PC-9 (cell line): Measurements from ENCODE around the gene PKHD1.

Experiments
- EZH2 ChIP-seq: fragments of 200-600 bp; sonication (generic); IDR thresholded peaks from 2 replicates; pipeline ENCODE4 v1.8.0; 2017; ENCODE audit warnings: antibody characterized with exemption, low read depth
- TF ChIP-seq, protein P1 (sequence below): fragments of 200-600 bp; sonication (generic); conservative IDR thresholded peaks from 2 replicates; pipeline ENCODE4 v1.6.1; 2017; ENCODE audit warnings: mixed run types, antibody characterized with exemption, mild to moderate bottlenecking, moderate library complexity

DNA sequence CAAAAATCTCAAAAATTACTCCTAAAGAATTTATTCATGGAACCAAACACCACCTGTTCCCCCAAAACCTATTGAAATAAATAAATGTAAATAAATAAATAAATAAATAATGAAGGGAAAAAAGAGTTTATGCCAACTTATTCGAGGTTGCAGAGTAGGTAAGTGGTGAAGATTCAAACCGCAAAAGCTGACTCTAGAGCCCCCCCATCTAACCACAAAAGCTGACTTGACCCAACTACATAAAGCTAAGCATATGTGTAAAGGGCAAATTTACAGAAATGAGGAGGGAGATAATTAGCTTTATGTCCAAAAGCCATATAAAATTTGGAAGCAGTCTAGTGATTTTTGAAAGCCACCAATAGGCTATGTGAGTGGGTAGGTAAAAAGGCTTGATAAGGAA lies 486.9 kb downstream of the PKHD1 start:
- TF ChIP-seq, protein P1, sequence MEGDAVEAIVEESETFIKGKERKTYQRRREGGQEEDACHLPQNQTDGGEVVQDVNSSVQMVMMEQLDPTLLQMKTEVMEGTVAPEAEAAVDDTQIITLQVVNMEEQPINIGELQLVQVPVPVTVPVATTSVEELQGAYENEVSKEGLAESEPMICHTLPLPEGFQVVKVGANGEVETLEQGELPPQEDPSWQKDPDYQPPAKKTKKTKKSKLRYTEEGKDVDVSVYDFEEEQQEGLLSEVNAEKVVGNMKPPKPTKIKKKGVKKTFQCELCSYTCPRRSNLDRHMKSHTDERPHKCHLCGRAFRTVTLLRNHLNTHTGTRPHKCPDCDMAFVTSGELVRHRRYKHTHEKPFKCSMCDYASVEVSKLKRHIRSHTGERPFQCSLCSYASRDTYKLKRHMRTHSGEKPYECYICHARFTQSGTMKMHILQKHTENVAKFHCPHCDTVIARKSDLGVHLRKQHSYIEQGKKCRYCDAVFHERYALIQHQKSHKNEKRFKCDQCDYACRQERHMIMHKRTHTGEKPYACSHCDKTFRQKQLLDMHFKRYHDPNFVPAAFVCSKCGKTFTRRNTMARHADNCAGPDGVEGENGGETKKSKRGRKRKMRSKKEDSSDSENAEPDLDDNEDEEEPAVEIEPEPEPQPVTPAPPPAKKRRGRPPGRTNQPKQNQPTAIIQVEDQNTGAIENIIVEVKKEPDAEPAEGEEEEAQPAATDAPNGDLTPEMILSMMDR = no peak
- no peak for TF ChIP-seq EZH2
